ENCODE results near the gene ESRP2.

The ESRP2 gene

GRCh38 chr16:68234188-68235107 lies 1.5 kb downstream of the ESRP2 start:
- Histone ChIP-seq H3K9me3 (ENCODE audit: insufficient read depth, low read depth, low read length) (no peaks in the 10 kb centered on the region), H3K9me2 (replicated peaks; ENCODE audit: low read depth, low read length) (no peaks in the 10 kb centered on the region), H3F3A (ENCODE audit: low read depth) (no peaks in the 10 kb centered on the region), H2AFZ (ENCODE audit: low read length) (no peak overlapping the region), H3K27me3 (ENCODE audit: insufficient read depth, low read length, poor library complexity, severe bottlenecking) (no peaks in the 10 kb centered on the region), H3K4me1 (ENCODE audit: insufficient read depth, low read length, poor library complexity, severe bottlenecking) (no peaks in the 10 kb centered on the region), H4K20me1 (ENCODE audit: insufficient read depth, low read length, poor library complexity, severe bottlenecking) (peaks cover 13% of the 10 kb centered on the region), H3K36me3 (ENCODE audit: insufficient read depth, low read length) (peaks cover 34% of the 10 kb centered on the region; the same call in 1 of the 2 replicates), H3K4me3 (ENCODE audit: low read length, poor library complexity, severe bottlenecking) (no peak overlapping the region), H3K79me2 (ENCODE audit: insufficient read depth, low read length) (no peaks in the 10 kb centered on the region), H3K4me2 (ENCODE audit: low read depth, low read length, poor library complexity, severe bottlenecking) (no peak overlapping the region), H3K9ac (ENCODE audit: low read depth, low read length, poor library complexity, severe bottlenecking) (no peak overlapping the region)
- TF ChIP-seq CTCF (conservative IDR thresholded peaks at IDR 0.05; ENCODE audit: low read length): no peak
- no peak for TF ChIP-seq EZH2phosphoT487 (IDR thresholded peaks at IDR 0.05; ENCODE audit: borderline replicate concordance)

- peaks cover 34% of the 10 kb centered on the region; the same call in 1 of the 2 replicates for H3K36me3 ChIP-seq (ENCODE audit: insufficient read depth, low read length)
- no peak overlapping the region for H3K4me2 ChIP-seq (ENCODE audit: low read depth, low read length, poor library complexity, severe bottlenecking)
- H2AFZ ChIP-seq (ENCODE audit: low read length): no peak overlapping the region
- H4K20me1 ChIP-seq (ENCODE audit: insufficient read depth, low read length, poor library complexity, severe bottlenecking): peaks cover 13% of the 10 kb centered on the region
- TF ChIP-seq EZH2phosphoT487 (IDR thresholded peaks at IDR 0.05; ENCODE audit: borderline replicate concordance) (no peak), CTCF (conservative IDR thresholded peaks at IDR 0.05; ENCODE audit: low read length) (no peak)
- no peaks in the 10 kb centered on the region for H3K9me2 ChIP-seq (replicated peaks; ENCODE audit: low read depth, low read length)
- no peaks in the 10 kb centered on the region for H3K27me3 ChIP-seq (ENCODE audit: insufficient read depth, low read length, poor library complexity, severe bottlenecking)
- H3K79me2 ChIP-seq (ENCODE audit: insufficient read depth, low read length): no peaks in the 10 kb centered on the region
- no peaks in the 10 kb centered on the region for H3F3A ChIP-seq (ENCODE audit: low read depth)
- H3K4me3 ChIP-seq (ENCODE audit: low read length, poor library complexity, severe bottlenecking): no peak overlapping the region
- no peak overlapping the region for H3K9ac ChIP-seq (ENCODE audit: low read depth, low read length, poor library complexity, severe bottlenecking)
- no peaks in the 10 kb centered on the region for H3K4me1 ChIP-seq (ENCODE audit: insufficient read depth, low read length, poor library complexity, severe bottlenecking)
- no peaks in the 10 kb centered on the region for H3K9me3 ChIP-seq (ENCODE audit: insufficient read depth, low read depth, low read length)
These were observed 2.1 kb downstream of the ESRP2 start for GRCh38 chr16:68233835-68234187.

GRCh38 chr16:68233085-68233834 lies 2.7 kb downstream of the ESRP2 start:
- H3K9ac ChIP-seq (ENCODE audit: low read depth, low read length, poor library complexity, severe bottlenecking): no peak overlapping the region
- H4K20me1 ChIP-seq (ENCODE audit: insufficient read depth, low read length, poor library complexity, severe bottlenecking): peaks cover 13% of the 10 kb centered on the region
- peaks cover 38% of the 10 kb centered on the region; the same call in 1 of the 2 replicates for H3K36me3 ChIP-seq (ENCODE audit: insufficient read depth, low read length)
- H3K79me2 ChIP-seq (ENCODE audit: insufficient read depth, low read length): no peaks in the 10 kb centered on the region
- TF ChIP-seq CTCF (conservative IDR thresholded peaks at IDR 0.05; ENCODE audit: low read length): no peak
- TF ChIP-seq EZH2phosphoT487 (IDR thresholded peaks at IDR 0.05; ENCODE audit: borderline replicate concordance): no peak
- no peak overlapping the region for H3K4me3 ChIP-seq (ENCODE audit: low read length, poor library complexity, severe bottlenecking)
- no peaks in the 10 kb centered on the region for H3F3A ChIP-seq (ENCODE audit: low read depth)
- H3K4me1 ChIP-seq (ENCODE audit: insufficient read depth, low read length, poor library complexity, severe bottlenecking): no peaks in the 10 kb centered on the region
- H3K4me2 ChIP-seq (ENCODE audit: low read depth, low read length, poor library complexity, severe bottlenecking): no peak overlapping the region
- H3K9me2 ChIP-seq (replicated peaks; ENCODE audit: low read depth, low read length): no peaks in the 10 kb centered on the region
- H3K27me3 ChIP-seq (ENCODE audit: insufficient read depth, low read length, poor library complexity, severe bottlenecking): no peaks in the 10 kb centered on the region
- no peaks in the 10 kb centered on the region for H3K9me3 ChIP-seq (ENCODE audit: insufficient read depth, low read depth, low read length)
- no peak overlapping the region for H2AFZ ChIP-seq (ENCODE audit: low read length)
